ENCODE results near the gene C12orf42.

Gene C12orf42

DNA sequence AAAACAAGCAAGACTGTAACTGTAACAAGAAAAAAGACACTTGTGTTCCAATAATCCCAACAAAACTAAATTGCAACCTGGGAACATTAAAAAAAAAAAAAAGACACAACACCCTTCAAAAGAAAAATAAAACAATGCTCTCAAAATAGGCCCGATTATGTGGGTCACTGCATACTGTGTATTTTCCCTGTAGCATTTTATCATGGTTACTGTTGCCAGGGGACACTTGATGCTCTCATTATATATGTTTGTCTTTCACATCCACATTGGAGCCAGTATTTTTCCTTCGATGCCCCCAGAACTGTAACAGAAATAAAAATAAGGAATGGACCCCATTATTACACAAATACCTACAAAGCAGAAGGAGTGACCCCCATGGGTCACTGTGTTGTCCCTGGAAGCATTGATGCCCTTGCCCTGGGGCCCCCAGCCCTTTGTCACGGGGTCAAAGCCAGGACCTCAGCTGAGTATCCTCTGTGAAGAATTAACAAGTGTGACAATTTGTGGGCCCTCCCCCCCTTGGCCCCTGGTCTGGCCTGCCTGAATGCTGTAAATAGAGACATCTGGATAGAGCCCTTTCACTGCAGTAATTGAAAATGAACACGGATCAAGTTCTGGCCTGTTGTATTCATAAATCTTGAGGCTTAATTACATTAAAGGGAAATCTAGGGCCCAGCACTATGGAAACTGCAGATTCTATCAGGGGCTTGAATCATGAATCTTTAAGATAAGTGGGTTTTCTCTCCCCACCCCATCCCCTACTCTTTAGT lies 72.8 kb downstream of the C12orf42 start:
- DNase-seq, result no peak

GRCh38 chr12:103422328-103422727 lies 73.4 kb downstream of the C12orf42 start:
- no peak for DNase-seq

DNA sequence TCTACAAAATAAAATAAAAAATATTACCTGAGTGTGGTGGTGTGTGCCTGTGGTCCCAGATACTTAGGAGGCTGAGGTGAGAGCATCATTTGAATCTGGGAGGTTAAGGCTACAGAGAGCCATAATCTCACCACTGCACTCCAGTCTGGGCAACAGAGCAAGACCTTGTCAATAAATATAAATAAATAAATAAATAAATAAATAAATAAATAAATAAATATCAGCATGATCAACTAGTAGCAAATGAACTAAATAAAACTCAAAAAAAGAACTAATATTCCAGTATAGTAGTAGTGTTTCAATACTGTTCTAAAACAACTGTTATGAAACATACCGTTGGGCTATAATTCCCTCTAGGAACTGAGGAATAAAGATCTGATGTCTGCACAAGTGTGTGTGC lies 74.4 kb downstream of the C12orf42 start:
- no peak for DNase-seq

DNA sequence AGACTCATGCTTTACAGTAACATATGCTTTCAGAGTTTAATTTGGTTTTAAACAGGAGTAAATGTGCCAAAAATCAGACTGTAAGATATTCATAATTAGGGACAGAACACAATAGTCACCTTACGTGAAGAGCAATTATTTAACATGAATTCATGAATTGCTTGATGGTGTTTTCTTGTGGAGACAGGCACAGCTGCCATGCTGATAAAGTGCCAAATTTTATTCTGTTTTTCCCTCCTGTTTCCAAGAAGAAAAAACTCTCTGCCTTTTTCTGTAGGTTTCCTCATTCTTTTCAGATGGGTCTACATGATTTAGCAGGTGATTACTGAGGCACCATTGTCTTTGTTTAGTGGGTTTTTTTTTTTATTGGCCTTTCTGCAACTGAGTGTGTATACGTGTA lies 80.1 kb downstream of the C12orf42 start:
- DNase-seq, result no peak

GRCh38 chr12:103401421-103401820 lies 94.3 kb downstream of the C12orf42 start:
- no peak for DNase-seq

GRCh38 chr12:103399986-103400385 lies 95.8 kb downstream of the C12orf42 start:
- DNase-seq, result no peak

DNA sequence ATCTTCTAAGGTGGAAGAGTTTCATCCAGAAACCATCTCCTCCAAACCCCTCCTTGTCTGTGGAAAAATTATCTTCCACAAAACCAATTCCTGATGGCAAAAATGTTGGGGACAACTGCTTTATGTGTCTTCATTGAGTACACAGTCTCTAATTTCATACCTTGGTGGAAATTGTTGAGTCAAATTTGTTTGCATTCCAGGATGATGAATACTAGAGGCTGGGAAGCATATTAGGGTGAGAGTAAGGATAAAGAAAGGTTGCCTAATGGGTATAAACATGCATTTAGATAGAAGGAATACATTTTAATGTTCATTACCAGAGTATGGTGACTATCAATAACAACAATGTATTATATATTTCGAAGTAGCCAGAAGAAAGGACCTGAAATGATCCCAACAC lies 98.2 kb downstream of the C12orf42 start:
- no peak for DNase-seq

DNA sequence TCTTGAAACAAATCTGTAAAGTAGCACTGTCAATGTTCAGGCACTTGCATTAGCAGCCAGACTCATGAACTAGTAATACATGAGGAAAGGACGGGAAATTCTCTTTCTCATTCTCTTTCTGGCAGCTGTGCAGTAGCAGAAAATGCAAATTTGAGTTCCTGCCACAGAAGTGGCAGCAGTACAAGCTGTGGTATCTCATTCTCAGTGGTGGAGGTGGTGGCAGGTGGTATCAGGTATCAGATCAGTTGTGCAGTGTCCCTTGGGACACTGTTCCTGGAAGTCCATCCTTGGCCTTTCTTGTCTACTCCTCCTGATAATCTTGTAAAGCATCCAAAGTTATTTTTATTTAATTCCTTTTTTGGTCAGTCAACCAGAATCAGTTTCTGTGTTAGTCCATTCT lies 103.0 kb downstream of the C12orf42 start:
- no peak for DNase-seq

GRCh38 chr12:103391103-103391502 lies 104.7 kb downstream of the C12orf42 start:
- DNase-seq, result no peak

- DNase-seq, result no peak
These were observed 108.4 kb downstream of the C12orf42 start for GRCh38 chr12:103387385-103387784.

DNA sequence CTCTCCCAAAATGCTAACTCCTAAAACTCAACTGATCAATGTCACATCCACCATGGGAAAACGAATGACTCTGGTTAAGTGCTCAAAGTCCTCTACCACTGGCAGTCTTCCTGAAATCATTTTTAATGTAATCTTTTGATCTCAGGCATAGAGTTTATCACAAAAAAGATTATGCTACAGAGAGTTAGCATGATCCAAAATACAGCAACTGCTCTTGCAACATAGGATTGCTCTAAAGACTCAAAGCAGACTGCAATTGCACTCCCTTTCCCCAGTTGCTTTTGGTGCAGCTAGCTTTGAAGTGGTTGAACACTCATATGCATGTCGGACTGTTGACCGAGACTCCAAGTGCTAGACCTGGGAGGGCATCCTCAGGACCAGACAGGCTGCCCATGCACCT lies 109.3 kb downstream of the C12orf42 start:
- DNase-seq, result no peak

DNA sequence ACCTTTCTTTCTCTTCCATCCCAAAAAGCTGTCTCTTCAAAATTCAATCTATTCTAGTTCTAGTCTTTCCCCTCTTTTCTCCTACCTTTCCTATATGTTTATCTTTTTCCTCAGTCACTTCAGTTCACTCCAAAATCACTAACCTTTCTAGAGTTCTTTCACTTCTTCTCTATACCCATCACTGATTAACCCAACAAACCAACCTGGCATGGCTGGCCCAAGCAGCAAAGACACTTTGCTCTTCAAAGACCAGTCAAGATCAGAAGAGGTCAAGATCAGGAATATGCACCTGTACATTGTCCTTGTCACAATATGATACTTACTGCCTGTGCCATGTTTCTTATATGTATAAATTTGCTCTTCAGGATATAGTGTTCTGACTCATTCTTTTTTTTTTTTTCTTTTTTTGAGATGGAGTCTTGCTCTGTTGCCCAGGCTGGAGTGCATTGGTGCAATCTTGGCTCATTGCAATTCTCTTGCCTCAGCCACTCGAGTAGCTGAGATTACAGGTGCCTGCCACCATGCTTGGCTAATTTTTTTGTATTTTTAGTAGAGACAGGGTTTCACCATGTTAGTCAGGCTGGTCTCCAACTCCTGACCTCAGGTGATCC lies 112.9 kb downstream of the C12orf42 start:
- no peak for DNase-seq

- no peak for DNase-seq
These were observed 113.6 kb downstream of the C12orf42 start for GRCh38 chr12:103382119-103382518.

DNA sequence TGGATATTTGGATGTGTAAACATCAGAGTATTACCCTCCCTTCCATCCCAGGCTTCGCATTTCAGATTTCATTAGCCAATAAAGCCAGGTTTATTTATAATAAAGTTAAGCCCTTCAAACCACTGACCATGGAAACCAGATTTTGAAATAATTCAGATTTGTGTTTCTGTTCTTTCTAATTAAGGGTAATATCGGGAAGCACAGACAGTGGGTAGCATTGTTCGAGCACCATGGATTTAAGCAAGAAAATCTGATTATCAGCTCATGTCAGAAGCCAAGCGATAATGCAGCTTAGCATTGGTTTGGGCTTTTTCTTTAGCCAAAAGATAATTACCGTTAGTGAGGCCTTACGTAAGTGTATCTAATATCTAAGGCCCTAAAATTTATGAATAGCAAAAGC lies 116.1 kb downstream of the C12orf42 start:
- DNase-seq, result no peak

DNA sequence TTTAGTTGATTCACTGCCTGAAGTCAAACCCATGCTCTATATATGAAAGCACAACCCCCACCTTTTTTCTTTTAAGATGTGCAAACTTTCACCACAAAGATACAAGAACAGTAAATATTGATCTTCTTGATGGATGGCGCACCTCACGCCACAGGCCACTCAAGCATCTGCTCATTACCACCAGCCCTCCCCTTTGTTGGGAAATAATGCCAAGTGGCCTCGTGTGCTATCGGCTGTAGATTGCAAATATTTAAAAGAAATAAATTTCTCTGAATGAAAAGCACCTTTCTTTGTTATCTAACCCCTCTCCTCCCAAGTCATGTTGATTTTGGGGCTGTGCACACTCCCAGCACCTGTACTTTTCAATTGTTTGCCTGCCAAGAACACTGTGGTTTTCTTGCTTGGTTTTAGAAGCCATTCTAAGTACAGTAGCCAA lies 122.7 kb downstream of the C12orf42 start:
- DNase-seq, result no peak

- DNase-seq, result no peak
These were observed 125.8 kb downstream of the C12orf42 start for GRCh38 chr12:103369929-103370328.

DNA sequence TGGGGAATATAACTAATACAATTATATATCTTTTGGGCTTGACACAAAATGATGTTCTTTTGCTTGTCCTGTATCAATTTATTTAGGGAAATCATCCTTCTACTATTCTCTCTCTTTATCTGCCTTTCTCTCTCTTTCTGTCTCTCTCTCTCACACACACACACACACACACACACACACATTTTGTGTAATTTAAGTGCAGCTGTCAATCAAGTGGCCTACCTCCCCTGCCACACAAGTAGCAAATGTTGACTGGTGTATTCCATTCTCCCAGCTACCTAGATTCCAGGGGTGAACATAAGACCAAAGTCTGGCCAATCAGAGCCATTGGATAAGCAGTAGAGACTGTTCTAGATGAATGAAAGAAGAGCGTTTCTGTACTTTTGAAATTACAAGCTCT lies 127.6 kb downstream of the C12orf42 start:
- no peak for DNase-seq

- no peak for DNase-seq
These were observed 141.4 kb downstream of the C12orf42 start for GRCh38 chr12:103354403-103354802.

DNA sequence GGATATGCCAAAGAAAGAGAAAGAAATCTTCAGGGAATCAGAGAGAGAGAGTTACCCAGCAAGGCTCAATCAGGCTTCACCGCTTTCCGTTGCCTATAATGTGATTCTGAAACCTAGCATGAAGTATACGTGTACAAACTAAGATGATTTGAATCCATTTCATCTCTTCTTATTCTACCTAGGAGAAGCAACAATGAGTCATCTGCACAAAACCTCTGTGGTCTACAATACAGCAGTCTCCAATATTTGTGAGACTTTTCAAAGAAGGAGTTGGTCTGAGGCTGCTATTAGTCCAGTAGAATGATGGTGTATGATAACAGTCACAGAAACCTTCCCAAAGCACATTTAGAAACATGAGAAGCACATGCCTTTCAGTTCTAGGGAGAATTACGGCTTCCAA lies 141.9 kb downstream of the C12orf42 start:
- DNase-seq, result no peak

- DNase-seq, result no peak
These were observed 145.7 kb downstream of the C12orf42 start for GRCh38 chr12:103350116-103350515.

DNA sequence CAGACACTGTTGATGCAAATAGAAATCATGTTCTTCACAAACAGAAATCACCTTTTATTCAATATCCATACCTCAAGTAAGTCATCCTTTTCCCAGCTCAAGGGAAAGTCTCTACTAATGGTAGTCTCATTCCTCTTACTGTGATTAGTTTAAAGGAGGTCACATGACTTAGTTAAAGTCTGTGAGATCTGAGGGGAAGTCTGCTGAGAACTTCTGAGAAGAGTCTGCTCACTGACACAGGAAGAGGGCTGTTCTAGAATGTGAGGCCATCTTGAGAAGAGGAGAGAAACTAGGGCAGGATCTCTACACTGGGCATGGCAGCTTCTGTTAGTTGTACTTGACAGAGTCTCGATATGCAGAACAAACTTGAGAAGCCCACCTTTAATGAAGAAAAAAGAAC lies 146.8 kb downstream of the C12orf42 start:
- DNase-seq, result no peak

GRCh38 chr12:103336940-103337339 lies 158.8 kb downstream of the C12orf42 start:
- no peak for DNase-seq

- DNase-seq, result no peak
These were observed 161.3 kb downstream of the C12orf42 start for GRCh38 chr12:103334466-103334865.

DNA sequence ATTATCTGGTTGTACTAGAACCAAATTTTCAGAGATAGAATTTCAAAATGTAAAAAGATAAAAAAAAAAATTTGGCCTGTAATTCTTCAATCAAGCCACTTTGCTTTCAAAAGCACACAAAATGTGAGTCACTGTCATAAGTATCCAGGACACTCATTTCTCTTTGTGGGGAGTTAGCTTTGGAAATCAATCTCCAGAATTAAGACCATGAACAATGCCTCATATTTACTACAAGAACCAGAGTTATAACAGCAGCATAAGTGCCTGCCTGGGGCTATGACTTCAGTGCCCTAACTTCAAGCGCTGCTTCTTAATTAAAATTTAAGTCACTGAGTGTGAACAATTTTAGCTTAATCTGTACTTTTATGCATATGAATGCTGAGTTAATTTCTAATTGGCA lies 162.1 kb downstream of the C12orf42 start:
- no peak for DNase-seq

- no peak for DNase-seq
These were observed 164.1 kb downstream of the C12orf42 start for GRCh38 chr12:103331643-103332042.
